GM19043 (cell line): ENCODE data around the gene DCAF5.
"Not testable (repeated sequence)": the region's sequence is repeated elsewhere in the genome, so short reads cannot be mapped to it uniquely, and the experiment has no call there.

Experiments used
- ATAC-seq: cut with Tn5 transposase; IDR thresholded peaks from one replicate; pipeline ENCODE4 v1.9.1; 2021; ENCODE audit warnings: low read depth; ENCODE audit not compliant: unreplicated experiment

DCAF5 gene, protein sequence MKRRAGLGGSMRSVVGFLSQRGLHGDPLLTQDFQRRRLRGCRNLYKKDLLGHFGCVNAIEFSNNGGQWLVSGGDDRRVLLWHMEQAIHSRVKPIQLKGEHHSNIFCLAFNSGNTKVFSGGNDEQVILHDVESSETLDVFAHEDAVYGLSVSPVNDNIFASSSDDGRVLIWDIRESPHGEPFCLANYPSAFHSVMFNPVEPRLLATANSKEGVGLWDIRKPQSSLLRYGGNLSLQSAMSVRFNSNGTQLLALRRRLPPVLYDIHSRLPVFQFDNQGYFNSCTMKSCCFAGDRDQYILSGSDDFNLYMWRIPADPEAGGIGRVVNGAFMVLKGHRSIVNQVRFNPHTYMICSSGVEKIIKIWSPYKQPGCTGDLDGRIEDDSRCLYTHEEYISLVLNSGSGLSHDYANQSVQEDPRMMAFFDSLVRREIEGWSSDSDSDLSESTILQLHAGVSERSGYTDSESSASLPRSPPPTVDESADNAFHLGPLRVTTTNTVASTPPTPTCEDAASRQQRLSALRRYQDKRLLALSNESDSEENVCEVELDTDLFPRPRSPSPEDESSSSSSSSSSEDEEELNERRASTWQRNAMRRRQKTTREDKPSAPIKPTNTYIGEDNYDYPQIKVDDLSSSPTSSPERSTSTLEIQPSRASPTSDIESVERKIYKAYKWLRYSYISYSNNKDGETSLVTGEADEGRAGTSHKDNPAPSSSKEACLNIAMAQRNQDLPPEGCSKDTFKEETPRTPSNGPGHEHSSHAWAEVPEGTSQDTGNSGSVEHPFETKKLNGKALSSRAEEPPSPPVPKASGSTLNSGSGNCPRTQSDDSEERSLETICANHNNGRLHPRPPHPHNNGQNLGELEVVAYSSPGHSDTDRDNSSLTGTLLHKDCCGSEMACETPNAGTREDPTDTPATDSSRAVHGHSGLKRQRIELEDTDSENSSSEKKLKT

DNA sequence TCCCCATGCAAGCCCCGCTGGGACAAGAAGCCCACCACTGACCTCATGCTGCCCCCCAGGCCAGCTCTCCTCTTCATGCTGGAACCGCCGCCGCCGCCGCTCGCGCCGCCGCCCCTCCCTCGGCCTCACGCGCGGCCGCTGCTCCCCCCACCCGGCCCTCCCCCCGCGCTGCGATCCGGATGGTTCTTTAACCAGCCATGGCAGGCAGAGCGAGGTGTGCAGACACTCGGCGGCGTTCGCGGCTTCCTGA is at the start of gene DCAF5:
Gene DCAF5, minus strand, starts transcription at position 218 of the 250 bp plus-strand sequence. Its CDS starts 141 bp downstream, at position 77.
- no peak for ATAC-seq

DNA sequence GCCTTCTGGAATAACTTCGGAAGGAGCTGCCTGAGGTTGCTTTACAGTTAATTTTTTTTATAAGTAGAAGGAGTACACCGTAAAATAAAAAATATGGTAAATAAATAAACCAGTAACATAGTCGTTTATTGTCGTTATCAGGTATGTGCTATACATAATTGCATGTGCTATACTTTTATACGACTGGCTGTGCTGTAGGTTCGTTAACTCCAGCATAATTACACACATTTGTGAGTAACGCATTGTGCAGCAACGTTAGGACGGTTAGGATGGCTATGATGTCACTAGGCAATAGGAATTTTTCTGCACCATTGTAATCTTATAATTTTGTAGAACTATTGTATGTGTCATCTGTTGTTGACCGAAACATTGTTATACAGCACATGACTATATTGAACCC is 46.9 kb upstream of the DCAF5 start:
- ATAC-seq = no peak

DNA sequence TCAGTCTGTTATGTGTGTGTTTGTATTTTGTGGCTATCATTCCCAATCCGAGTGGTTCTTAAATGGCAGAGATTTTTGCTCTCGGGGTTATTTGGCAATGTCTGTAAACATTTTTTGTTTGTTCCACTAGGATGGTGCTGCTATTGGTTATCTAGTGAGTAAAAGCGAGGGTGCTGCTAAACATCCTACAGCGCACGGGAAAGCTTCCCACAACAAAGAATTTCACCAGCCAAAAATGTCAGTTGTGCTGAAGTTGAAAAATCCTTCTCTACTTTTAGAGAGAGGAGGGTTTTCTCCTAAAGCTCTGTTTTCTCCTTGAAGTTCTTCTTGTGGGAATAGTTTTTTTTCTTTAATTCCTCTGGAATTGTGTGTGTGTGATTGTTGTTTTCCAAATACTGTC is 40.8 kb upstream of the DCAF5 start:
- no peak for ATAC-seq

DNA sequence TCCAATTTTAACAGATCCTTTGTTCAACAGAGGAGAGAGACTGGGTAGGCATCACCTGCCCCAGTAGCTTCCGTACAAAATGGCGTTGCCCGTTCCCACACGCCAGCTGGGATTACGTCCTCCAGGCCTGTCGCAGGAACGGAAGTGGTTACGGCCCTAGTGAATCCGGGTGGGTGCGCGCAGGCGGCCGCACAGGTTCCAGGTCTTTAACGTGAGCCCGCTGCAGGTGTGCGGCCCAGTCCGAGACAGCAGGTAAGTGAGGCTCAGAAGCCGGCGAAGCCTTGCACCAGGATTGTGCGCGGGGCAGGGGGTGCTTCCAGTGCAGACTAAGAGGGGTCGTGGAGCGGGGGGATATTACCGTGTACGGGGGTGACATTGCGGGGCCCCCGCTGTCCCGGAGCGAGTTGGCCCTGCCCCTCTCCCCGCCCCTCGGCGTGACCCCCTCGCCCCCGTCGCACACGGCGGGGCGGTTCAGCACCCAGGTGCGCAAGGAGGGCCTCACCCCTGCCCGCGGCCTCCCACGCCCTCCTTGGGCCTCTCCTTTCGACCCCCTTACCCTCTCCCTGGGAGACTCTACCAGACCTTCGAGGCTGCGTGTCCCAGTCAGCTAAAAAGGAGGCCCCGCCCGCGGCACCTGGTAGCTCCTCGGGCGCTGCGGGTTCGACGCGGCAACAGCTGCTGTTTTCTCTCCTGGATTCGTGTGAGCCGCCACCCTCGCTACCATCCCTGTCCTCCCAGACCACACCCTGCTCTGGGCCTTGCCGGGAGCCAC is 38.6 kb upstream of the DCAF5 start, which contains the start of gene EXD2:
Gene EXD2, plus strand, starts transcription at position 159 of the 772 bp plus-strand sequence. CDS start 17,973 bp downstream, outside the sequence.
- ATAC-seq = peak; percentile 92

DNA sequence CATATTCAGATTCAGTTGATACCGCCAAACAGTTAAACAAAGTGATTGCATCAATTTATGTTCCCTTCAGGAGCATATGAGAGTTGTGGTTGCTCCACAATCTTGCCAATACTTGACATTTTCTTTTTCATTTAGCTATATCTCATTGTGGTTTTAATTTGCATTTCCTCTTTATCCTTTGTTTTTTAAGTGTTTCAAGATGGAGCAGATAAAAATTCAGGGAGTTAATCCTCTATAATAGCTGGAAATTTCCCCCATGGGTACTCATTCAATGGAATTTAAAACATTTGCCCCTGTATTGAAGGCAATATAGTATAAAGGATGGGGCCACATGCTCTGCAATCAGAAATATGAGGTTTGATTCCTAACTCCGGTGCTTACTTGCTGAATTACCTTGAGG is 37.3 kb upstream of the DCAF5 start:
- ATAC-seq = no peak

DNA sequence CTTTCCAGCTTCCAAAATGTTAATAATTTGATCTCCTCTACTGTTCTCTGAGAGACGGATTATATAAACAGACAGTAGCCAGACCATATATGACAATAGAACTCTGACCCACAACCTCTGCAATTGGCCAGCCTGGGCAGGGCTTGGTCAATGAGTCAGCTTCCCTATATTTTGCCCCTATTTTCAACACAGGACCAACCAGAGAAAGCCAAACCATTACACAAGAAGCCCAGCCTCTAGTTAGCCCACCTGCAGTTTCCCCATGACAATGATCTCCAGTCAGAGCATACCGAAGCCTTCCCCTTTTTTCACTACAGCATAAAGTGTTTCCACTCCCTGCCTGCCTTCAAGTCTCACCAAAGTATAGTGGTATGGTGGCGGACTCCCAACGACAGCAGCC is 30.8 kb upstream of the DCAF5 start:
- no peak for ATAC-seq

DNA sequence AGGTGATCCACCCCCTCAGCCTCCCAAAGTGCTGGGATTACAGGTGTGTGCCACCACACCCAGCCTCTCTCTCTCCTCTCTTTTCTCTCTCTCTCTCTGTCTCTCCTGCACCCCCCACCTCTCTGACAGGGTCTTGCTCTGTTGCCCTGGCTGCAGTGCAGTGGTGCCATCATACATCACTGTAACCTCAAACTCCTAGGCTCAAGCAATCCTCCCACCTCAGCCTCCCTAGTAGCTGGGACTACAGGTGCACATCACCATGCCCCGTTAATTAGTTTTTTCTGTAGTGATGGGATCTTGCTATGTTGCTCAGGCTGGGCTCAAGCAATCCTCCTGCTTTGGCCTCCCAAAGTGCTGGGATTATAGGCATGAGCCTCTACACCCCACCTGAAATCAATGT is 29.7 kb upstream of the DCAF5 start:
- not testable (repeated sequence) for ATAC-seq

DNA sequence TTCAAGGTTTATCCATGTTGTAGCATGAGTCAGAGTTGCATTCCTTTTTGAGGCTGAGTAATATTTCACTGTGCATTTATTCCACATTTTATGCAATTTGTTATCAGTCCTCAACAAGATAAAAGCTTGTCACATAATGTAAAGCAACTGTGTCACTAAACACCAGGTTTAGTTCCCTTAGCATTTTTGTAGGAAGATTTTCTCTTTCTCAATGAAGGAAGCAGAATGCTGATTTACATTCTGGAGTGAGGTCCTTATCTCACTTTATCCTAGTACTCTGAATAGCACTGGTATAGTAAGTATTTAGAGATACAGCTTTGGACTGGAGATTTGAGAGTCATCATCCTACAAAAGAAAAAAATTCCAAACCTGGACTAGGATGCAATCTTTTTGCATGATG is 28.6 kb upstream of the DCAF5 start:
- no peak for ATAC-seq

DNA sequence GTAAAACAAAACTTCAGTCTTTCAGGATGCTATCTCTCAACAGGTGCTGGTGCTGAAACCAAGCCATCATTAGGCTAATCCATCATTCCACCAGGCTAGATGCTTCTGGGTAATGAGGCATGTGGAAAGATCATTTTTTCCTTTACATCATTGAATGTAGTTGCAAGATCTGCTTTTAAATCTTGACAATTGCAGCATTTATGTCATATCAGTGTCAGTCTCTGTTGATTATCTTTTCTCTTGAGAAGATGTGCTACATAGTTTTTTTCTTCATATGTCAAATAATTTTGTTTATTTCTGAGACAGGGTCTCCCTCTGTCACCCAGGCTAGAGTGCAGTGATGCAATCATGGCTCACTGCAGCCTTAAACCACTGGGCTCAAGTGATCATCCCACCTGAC is 22.2 kb upstream of the DCAF5 start:
- ATAC-seq = no peak

DNA sequence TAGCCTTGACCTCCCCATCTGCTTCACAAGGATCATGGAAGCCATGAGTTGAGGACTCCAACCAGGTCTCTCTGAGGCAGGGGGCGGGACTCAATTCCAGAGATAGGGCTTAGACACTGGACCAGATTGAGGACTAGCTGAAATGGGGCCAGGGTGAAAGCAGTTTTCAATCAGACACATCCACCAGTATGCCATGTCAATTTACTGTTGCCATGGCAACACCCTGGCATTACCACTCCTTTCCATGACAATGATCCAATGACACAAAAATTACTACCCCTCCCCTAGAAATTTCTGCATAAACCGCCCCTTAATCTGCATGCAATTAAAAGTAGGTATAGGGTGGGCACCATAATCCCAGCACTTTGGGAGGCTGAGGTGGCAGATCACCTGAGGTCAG is 18.6 kb upstream of the DCAF5 start:
- ATAC-seq = no peak

DNA sequence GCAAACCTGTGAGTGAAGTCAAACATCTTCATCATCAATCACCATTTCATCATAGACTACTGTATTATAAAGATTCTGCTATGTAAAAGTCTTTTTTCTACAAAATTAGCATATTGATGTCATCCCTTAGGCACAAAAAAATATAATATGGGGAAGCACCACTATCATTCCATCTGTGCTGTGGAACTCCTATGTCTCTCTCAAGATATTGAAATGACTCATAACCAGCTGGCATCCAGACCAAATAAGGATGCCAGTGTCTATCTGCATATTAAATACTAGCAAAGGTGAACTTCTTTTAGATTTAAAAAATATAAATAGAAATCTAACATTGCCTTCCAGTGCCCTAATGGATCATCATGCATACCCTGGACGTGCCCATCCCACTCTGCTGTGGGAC is 17.9 kb upstream of the DCAF5 start:
- ATAC-seq = no peak

DNA sequence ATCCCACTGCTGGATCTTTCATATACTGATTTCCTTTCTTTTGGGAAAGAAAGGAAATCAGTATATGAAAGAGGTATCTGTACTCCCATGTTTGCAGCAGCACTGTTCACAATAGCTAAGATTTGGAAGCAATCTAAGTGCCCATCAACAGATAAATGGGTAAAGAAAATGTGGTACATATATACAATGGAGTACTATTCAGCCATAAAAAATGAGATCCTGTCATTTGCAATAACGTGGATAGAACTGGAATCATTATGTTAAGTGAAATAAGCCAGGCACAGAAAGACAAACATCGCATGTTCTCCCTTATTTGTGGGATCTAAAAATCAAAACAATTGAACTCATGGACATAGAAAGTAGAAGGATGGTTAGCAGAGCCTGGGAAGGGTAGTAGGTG is 12.9 kb upstream of the DCAF5 start:
- not testable (repeated sequence) for ATAC-seq

DNA sequence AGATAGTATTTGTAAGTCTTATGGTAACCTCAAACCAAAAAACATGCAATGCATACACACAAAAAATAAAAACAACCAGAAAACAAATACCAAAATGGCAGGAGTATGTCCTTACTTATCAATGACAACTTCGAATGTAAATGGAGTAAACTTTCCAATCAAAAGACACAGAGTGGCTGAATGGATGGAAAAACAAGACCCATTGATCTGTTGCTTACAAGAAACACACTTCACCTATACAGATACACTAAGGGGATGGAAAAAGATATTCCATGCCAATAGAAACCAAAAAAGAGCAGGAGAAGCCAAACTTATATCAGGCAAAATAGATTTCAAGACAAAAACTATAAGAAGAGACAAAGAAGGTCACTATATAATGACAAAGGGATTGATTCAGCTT is 8.7 kb upstream of the DCAF5 start:
- ATAC-seq = no peak

DNA sequence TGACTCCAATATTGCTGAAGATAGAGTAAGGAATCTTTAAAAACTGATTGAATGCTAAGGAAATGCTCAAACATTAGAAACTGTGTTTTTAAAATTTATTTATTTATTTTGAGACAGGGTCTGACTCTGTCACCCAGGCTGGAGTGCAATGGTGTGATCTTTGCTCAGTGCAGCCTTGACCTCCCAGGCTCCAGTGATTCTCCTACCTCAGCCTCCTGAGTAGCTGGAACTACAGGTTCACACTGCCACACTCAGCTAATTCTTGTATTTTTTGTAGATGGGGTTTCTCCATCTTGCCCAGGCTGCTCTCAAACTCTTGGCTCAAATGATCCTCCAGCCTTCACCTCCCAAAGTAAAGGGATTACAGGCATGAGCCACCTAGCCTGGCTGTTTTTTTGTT is 3.3 kb upstream of the DCAF5 start:
- ATAC-seq = no peak

DNA sequence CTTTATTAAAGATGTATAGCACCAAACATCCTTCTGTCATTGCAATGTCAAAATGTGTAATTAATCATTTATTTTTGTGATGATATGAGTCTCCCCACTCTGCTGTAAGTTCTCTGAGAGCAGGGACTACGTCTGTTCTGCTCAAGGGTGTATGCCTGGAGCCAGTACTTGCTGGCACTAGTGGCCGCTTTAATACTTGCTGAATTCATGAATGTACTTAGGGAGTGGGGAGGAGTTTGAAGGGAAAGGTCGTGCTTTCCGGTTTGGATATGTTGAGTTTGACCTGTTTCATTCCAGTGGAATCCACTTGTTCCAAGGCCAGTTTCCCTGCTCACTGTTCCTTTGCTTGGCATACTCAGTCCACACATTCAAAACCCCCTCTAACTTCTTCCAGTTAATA is 1.9 kb upstream of the DCAF5 start:
- no peak for ATAC-seq

DNA sequence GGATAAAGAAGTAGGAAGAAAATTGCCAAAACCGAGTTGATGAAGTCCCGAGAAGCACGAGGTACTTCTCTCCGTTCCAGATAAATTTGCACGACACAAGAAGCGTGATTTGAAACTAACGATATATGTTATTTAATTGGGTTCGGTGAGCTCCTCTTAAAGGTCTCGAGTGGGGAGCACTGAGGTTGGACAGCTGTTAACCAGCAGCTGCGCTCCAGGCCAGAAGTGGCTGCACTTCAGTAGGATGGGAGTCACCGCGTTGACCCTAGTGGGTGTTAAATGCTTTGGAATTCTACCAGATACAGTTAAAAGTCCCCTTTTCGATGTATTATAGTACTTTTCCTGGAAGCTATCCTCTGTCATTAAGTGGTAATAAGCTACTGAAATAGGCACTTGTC is 953 bp upstream of the DCAF5 start:
- no peak for ATAC-seq

DNA sequence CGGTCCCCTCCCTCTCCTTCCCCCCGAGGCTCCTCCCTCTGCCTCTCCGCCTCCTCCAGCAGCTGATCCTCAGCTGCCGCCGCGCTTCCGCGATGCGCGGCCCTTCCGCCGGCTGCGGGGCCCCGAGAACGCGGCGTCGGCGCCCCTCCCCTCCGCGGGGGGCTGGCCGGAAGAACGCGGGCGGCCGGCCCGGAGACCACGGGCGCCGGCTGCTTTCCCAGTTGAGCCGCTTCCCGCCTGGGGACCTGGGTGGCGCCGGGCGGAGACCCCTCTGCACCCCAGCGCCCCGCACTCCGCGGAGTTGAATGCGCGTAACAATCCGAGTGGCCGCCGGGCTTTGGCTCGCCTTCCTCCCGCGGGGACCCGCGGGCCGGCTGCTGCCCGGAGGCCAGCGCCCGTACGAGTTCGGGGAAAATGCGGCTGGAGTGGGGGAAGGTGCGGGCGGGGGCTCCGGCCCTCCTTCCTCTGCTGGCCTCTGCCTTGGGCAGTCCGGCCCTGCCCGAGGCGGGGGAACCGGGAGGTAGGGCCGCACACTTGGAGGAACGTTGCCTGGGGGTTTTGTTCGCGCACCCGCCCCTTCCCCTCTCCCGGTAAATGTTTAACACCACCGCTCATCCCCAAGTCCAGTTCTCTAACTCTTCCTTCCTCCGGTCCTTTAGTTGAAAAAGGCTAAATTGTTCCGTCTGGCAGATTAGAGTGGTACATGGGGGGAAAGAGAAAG is 393 bp upstream of the DCAF5 start:
- ATAC-seq = peak; percentile 84

DNA sequence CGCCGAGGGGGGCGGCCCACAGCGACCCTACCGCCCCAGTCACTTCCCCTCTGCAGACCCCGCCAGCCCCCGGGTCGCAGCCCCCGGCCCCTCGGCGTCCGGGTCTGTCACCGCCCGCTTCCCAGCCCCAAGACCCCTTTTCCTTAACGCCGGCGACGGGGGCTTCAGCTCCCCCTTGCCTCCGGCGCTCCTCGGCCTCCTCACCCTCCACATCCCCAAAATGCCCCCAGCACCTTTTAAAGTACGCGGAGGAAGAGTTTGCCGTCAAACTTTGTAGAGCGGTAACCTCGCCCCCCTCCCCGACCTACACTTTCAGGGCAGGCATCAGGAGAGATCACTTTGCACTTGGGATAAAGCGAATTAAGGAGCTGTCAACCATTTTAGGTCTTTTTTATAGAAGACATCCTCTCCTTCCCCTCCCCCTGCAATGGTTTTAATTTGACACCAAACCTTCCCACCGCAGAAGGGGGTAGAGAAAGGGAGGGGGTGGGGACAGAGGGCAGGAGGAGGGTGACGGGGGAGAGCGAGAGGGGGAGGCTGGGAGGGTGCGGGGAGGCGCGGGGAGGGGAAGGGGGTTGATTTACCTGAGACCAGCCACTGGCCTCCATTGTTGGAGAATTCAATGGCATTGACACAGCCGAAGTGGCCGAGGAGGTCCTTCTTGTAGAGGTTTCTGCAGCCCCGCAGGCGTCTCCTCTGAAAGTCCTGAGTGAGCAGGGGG is 578 bp downstream of the DCAF5 start:
- ATAC-seq = no peak

DNA sequence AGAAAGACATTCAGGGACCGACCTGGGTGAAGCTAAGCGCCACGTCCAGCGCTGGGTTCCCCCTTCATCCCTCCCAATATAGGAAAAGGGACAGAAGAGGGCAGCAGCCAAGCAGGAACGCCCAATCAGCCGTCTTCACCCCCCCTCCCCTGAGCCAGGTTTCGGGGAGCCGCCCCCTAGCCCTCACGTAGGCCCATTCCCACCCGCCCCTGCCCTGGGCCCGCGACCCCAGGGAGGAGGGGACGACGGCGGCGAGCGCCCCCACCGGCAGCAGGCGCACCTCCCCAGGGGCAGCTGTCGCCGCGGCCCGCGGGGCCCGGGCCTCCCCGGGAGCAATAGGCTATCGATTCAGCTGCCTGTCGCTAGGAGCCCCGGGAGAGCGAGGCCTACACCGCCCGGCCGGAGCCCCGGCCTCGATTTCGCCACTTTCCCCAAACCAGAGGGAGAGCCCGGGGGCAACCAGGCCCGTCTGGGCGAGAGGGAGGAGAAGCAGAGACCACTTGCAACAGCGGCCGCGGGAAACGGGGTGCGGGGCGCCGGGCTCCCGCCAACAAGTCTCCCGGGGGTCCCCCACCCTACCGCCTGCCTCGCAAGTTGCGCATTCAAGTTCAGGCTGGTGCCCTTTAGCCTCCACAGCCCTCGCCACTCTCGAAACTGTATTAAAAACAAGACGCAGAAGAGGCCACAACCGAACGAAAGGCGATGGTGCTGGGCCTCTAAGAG is 1.3 kb downstream of the DCAF5 start:
- ATAC-seq = no peak
